Globus pallidus (tissue), 1 donor: Measurements from ENCODE around the gene OXCT2.
"Not testable (repeated sequence)": the region's sequence is repeated elsewhere in the genome, so short reads cannot be mapped to it uniquely, and the experiment has no call there.

Experiments used
- DNase-seq: peaks from one replicate; pipeline ENCODE4 v3.0.0-alpha.2; 2015; ENCODE audit warnings: low spot score

OXCT2 gene

DNA sequence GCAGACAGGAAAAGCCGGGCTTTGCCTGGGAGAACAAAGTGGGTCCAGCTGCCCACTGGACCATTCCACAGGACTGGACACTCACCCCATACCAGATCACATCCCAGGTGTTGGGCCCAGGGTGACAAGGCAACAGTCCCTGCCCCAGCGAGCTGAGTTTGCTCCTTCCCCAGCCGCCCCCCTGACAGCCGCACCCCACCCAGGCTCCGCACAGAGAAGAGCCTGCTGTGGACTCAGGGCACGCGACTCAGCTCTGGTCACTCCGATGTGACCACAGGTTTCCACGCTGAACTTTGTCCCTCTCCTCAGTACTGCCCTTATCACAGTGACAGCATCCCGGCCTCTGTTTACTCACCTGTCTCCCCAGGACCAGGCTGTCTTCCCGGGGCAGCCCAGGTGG lies 16.3 kb upstream of the OXCT2 start:
- DNase-seq, result no peak

DNA sequence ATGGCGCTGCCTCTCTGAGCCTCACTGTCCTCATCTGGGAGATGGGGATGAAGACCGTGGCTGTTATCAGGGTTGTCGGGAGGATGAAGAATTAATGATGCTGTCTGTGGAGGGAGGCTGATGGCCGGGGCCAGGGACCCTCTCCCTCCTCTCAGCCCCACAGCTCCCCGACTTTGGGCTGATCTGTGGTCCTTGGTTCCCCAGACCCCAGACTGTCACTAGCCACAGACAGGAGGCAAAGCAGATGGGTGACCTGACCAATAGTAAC lies 15.9 kb upstream of the OXCT2 start:
- DNase-seq, result not testable (repeated sequence)

GRCh38 chr1:39786303-39787107 lies 15.4 kb upstream of the OXCT2 start:
- not testable (repeated sequence) for DNase-seq

DNA sequence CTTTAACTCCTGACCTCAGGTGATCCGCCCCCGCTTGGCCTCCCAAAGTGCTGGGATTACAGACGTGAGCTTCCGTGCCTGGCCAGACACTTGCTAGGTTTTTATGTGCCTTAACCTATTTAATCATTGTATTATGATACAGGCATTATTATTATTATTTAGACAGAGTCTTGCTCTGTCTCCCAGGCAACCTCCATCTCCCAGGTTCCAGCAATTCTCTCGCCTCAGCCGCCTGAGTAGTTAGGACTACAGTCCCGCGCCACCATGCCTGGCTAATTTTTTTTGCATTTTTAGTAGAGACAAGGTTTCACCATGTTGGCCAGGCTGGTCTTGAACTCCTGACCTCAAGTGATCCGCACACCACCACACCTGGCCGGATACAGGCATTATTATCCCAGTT lies 11.5 kb upstream of the OXCT2 start:
- DNase-seq, result not testable (repeated sequence)

GRCh38 chr1:39782103-39782502 lies 11.0 kb upstream of the OXCT2 start:
- DNase-seq, result no peak

- DNase-seq, result no peak
Observed at GRCh38 chr1:39781349-39781715, 10.2 kb upstream of the OXCT2 start.

DNA sequence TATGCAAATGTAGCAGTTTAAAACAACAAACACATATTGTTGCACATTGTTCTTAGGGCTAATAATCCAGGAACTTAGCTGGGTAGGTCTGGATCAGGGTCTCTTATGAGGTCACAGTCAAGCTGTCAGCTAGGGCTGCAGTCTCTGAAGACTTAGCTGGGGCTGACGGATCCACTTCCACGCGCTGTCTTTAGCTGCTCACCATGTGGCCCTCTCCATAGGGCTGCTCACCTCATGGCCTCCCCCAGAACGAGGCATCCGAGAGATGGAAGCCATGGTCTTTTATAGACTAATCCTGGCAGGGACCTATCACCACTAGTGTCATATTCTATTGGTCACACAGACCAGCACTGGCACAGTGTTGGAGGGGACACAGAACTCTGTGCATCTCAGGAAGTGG lies 8.7 kb upstream of the OXCT2 start:
- DNase-seq, result no peak

GRCh38 chr1:39779137-39779536 lies 8.0 kb upstream of the OXCT2 start:
- DNase-seq, result no peak

- not testable (repeated sequence) for DNase-seq
Observed at GRCh38 chr1:39778463-39779099, 7.4 kb upstream of the OXCT2 start.

DNA sequence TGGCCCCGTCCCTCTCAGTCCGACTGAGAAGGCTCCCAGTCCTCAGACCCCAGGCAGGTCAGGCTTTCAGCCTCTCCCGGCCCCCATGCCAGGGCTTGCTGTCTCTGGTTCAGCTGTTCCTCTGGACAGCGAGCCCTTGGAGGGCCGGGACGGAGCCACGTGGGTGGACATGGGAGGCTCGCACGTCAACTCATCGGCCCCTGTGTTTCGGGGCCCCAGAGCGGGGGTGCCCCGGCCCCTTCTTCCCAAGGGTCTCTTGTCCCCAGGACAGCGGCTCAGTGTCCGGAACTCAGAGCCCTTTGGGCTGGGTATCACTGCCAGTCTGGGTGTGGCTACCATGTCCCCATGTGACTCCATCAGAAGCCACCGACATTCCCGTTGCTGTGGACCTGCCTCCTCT lies 6.7 kb upstream of the OXCT2 start:
- DNase-seq, result not testable (repeated sequence)

GRCh38 chr1:39777306-39777705 lies 6.2 kb upstream of the OXCT2 start:
- DNase-seq, result no peak

- no peak for DNase-seq
Observed at GRCh38 chr1:39776886-39777285, 5.7 kb upstream of the OXCT2 start.

GRCh38 chr1:39776400-39776713 lies 5.2 kb upstream of the OXCT2 start:
- no peak for DNase-seq

DNA sequence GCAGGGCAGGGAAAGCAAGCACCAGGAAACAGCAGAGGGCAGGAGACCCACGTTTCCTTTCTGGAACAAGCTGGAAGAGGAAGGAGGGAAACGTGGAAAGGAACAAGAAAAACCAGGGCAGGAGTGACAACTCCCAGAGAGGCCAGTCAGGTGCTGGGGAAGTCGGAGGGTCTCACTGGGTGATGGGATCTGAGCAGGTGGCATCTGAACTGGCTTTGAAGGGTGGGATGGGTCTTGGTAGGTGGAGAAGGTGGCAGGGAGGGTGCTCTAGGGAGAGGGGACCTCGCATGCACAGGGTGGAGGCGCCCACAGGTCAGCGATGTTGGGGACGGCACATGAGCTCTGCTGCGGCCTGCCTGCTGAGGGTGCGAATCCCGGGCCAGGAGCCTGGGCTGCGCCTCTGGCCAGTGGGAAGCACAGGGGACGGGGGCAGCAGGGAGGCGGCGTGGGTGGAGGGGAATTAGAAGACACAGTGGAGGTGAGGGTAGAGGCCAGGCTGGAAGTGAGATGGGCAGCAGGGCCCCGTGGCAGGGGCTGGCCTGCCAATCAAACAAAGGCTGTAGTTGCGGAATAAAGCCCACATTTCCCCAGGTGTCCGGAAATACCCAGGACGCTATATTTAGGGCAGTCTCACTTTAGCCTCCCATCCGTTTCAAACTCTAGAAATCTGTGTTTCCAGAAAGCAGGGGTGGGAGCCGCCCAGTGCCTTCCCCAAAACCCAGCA lies 4.7 kb upstream of the OXCT2 start:
- not testable (repeated sequence) for DNase-seq

GRCh38 chr1:39775141-39775540 lies 4.0 kb upstream of the OXCT2 start:
- not testable (repeated sequence) for DNase-seq

GRCh38 chr1:39773369-39773979 lies 2.3 kb upstream of the OXCT2 start:
- not testable (repeated sequence) for DNase-seq

- not testable (repeated sequence) for DNase-seq
Observed at GRCh38 chr1:39770100-39771021, 787 bp downstream of the OXCT2 start.

DNA sequence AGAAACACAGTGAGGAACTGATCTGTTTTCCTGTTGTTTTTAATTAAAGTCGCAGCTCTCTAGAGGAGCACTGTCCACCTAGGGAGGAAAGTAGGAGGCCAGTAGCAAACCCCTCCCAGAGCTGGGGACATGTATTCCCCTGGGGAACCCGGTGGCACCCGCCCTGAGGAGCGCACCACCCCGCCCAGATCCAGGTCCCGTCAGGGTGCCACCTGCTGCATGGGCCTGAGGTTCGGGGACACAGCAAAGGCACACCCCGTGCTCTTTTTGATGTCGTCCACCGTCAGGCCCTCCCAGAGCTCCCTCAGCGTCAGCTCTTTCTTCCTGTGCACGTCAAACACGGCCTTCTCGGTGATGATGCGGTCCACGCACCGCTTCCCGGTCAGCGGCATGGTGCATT lies 1.6 kb downstream of the OXCT2 start:
- not testable (repeated sequence) for DNase-seq

DNA sequence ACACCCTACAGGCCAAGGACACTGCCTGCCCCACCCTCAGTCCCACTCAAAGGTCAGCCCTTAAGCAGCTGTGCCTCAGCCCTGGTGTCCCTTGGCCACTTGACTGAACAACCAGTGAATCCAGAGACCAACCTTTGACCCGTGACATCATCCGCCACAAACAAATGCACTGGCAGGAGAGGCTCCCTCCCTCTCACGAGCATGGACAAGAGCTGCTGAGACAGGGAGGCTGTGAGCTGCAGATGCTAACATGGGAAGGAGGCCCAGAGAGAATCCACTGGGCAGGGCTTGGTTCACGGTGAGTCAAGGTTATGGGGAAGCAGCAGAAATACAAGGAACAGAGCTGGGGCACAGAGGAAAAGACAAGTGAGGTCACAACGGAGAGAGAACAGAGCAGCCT lies 4.7 kb downstream of the OXCT2 start:
- DNase-seq, result not testable (repeated sequence)

GRCh38 chr1:39764512-39764911 lies 6.6 kb downstream of the OXCT2 start:
- not testable (repeated sequence) for DNase-seq

DNA sequence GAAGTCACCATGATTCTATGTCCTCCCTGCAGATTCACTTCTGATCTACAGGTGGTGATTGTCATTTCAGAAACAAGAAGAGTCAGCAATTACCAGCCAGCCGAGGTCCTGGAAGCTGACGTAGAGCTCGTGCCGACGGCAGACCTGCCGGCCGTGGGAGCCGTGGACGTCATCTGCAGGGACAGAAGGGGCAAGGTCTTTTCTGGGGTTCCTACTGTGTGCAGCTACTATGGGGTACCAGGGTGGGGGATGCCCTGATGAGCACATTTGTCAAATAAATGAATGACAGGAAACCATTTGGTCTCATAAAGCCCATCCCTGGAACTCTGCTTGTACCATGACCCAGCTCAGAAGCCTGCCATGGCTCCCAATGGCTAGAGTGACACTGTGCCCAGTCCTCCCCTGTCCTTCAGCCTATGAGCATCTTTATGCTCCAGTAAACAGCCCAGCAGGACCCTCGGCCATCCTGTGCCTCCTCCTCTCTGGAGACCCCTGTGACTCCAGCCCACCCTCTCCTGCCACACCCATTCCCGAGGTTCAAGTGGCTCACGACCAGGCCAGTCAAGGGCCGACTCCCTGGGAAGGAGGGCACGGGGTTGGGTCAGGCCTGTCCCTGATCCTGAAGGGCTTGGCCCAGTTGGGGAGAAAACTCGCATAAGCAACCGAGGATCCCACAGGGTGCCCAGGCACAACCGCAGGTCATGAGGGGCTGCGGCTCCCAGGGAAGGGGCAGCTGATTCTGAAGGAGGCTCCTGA lies 7.4 kb downstream of the OXCT2 start:
- DNase-seq, result not testable (repeated sequence)
